ENCODE data around the gene ARFIP1.

DNA sequence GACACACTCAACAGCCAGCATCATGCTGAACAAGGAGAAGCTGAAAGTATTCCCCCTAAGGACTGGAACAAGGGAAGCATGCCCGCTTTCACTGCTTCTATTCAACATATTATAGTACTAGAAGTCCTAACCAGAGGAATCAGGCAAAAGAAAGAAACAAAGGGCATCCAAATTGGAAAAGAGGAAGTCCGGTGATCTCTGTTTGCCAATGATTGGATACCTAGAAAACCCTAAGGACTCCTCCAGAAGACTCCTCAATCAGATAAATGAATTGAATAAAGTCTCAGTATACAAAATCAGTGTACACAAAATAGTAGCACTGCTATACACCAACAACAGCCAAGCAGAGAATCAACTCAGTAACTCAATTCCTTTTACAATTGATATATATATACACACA lies 44.8 kb downstream of the ARFIP1 start:
- TF ChIP-seq POLR2A (IDR thresholded peaks at IDR 0.05; ENCODE audit: low read length) (no peak), GATA1 (IDR thresholded peaks at IDR 0.05; ENCODE audit: low read depth, low read length) (no peak)

All from erythroblast (primary cell).